Measurements from ENCODE around the gene ELK3. TPM values are rescaled to one million over a fixed set of nuclear protein-coding genes. Genes with fewer than 3 reads are reported as not detected.
A peak's percentile ranks its signal among the peaks of the same experiment; 100 is the strongest.

ELK3 gene
- total RNA-seq, 3 donors from 2014 or later = 13.9 to 28.5 (median 16.5) TPM

DNA sequence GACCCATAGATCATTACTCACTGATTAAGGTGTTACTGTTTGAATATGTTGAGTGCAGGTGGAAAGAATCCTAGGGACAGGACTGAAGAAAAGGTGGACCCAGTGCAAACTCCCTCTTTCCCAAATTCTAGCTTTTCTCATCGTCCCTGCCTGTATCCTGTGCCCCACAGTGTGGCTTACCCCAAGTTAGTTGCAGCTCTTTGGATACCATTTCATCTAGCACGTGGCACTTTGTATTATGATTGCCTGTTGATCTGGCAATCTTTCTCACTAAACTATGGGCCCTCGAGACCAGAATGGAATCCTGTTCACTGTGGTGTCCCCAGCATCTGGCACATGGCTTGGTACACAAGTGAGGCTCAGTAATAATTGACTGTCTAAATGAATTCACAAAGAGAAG, 66.5 kb downstream of the ELK3 start:
- no peak for DNase-seq (ENCODE audit: low spot score in 2 of 2)
- Histone ChIP-seq H3K27me3 (no peaks in the 10 kb centered on the region), H3K27ac (peak overlapping the region in 1 of 2 donors; percentile 27), H3K9me3 (no peaks in the 10 kb centered on the region), H3K4me3 (no peak overlapping the region), H3K4me1 (no peaks in the 10 kb centered on the region), H3K36me3 (no peaks in the 10 kb centered on the region)
- TF ChIP-seq, protein P1, sequence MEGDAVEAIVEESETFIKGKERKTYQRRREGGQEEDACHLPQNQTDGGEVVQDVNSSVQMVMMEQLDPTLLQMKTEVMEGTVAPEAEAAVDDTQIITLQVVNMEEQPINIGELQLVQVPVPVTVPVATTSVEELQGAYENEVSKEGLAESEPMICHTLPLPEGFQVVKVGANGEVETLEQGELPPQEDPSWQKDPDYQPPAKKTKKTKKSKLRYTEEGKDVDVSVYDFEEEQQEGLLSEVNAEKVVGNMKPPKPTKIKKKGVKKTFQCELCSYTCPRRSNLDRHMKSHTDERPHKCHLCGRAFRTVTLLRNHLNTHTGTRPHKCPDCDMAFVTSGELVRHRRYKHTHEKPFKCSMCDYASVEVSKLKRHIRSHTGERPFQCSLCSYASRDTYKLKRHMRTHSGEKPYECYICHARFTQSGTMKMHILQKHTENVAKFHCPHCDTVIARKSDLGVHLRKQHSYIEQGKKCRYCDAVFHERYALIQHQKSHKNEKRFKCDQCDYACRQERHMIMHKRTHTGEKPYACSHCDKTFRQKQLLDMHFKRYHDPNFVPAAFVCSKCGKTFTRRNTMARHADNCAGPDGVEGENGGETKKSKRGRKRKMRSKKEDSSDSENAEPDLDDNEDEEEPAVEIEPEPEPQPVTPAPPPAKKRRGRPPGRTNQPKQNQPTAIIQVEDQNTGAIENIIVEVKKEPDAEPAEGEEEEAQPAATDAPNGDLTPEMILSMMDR (IDR thresholded peaks at IDR 0.05) = no peak
- TF ChIP-seq POLR2AphosphoS5 (IDR thresholded peaks at IDR 0.05) (no peak), POLR2A (IDR thresholded peaks at IDR 0.05) (no peak)
- intact Hi-C loops (cut with DNase I; ENCODE audit: low total_unique reads) = no loop called here

DNA sequence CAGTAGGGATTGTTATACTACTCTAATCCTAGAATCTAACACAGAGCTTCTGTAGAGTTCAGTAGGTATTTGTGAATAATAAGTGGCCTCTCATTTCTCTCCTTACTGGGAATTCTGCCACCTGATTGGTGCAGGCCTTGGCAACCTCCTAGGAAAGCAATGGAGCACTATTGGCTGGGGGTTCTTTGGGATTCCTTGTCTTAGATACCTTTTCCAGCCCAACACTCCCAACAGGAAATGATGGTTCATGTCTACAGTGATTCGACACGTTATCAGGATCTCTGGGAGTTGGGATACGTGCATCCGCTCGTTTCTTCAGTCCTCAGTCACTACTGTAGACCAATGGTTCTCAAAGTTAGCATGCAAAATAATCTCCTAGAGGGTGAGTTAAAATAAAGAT, 67.4 kb downstream of the ELK3 start:
- Histone ChIP-seq H3K4me1 (no peaks in the 10 kb centered on the region), H3K27me3 (no peaks in the 10 kb centered on the region), H3K4me3 (no peak overlapping the region), H3K9me3 (no peaks in the 10 kb centered on the region), H3K27ac (no peak overlapping the region), H3K36me3 (no peaks in the 10 kb centered on the region)
- DNase-seq (ENCODE audit: low spot score in 2 of 2) = no peak
- intact Hi-C loops (cut with DNase I; ENCODE audit: low total_unique reads) = no loop called here
- TF ChIP-seq, protein P1 (IDR thresholded peaks at IDR 0.05) = no peak
- TF ChIP-seq POLR2AphosphoS5 (IDR thresholded peaks at IDR 0.05) (no peak), POLR2A (IDR thresholded peaks at IDR 0.05) (no peak)

DNA sequence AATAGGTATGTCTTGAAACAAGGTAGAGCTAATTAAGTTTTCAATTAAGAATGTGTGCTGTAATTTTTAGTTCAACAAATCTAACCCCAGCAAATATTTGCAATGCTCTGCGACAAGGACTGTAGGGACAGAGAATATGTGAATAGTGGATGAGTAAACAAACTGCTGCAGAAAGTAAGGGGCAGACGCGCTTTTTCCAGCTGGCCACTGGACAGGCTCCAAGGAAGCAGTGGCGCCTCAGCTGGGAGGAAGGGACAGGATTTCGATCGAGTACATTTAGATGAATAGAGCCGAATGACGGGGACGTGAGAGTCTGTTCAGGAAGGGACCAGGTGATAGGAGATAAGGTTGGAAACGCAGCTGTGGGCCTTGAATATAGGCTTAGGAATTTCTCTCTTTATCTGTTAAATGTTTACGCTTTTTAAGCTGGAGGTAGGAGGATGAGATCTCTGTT, 69.3 kb downstream of the ELK3 start:
- no peaks in the 10 kb centered on the region for H3K36me3 ChIP-seq

DNA sequence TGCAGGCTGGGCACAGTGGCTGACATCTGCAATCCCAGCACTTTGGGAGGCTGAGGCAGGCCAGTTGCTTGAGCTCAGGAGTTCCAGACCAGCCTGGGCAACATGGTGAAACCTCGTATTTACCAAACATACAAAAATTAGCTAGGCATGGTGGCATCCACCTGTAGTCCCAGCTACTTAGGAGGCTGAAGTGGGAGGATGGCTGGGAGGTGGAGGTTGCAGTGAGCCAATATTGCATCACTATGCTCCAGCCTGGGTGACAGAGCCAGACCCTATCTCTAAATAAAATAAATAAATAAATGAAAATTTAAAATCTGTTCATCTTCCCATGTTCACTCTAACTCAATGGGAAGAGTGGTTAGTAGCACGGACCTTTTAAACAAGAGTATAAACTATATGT, 71.2 kb downstream of the ELK3 start:
- intact Hi-C loops (cut with DNase I; ENCODE audit: low total_unique reads) = no loop called here
- DNase-seq (ENCODE audit: low spot score in 2 of 2) = no peak
- no peaks in the 10 kb centered on the region for H3K9me3 ChIP-seq
- H3K27me3 ChIP-seq = no peaks in the 10 kb centered on the region
- H3K27ac ChIP-seq = no peak overlapping the region
- no peaks in the 10 kb centered on the region for H3K4me1 ChIP-seq
- no peaks in the 10 kb centered on the region for H3K36me3 ChIP-seq
- TF ChIP-seq POLR2AphosphoS5 (IDR thresholded peaks at IDR 0.05) (no peak), POLR2A (IDR thresholded peaks at IDR 0.05) (no peak)
- TF ChIP-seq, protein P1 (IDR thresholded peaks at IDR 0.05) = no peak
- H3K4me3 ChIP-seq = no peak overlapping the region

More for the DNA sequence above, 69.3 kb downstream of the ELK3 start:
- no peak for DNase-seq (ENCODE audit: low spot score in 2 of 2)
- Histone ChIP-seq H3K9me3 (no peaks in the 10 kb centered on the region), H3K4me1 (no peaks in the 10 kb centered on the region), H3K27me3 (no peaks in the 10 kb centered on the region), H3K27ac (peak overlapping the region; percentile 8 to 36), H3K4me3 (no peak overlapping the region)
- TF ChIP-seq POLR2AphosphoS5 (IDR thresholded peaks at IDR 0.05) (peak in 1 of 3 donors; percentile 30), POLR2A (IDR thresholded peaks at IDR 0.05) (no peak)
- intact Hi-C loops (cut with DNase I; ENCODE audit: low total_unique reads) = no loop called here

DNA sequence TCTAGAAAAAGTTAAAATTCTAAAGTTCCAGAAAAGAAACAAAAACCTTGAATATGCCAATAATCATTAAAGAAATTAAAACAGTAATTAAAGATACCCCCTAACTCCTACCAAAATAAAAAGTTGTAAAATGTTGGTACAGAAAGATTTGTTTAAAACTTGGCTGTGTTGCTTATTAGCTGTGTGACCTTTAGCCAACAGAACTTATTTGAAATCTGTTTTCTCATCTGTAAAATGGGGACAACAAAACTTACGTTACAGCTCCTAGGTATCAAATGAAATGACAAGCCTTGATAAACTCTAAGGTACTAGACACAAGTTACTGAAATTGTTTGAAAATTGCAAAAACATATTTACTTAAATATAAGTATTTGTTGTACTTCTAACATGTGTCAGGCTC, 71.7 kb downstream of the ELK3 start:
- DNase-seq (ENCODE audit: low spot score in 2 of 2) = no peak
- TF ChIP-seq, protein P1 (IDR thresholded peaks at IDR 0.05) = no peak
- no peak for TF ChIP-seq POLR2AphosphoS5 (IDR thresholded peaks at IDR 0.05)
- TF ChIP-seq POLR2A (IDR thresholded peaks at IDR 0.05) = no peak
- Histone ChIP-seq H3K27ac (no peak overlapping the region), H3K4me3 (no peak overlapping the region), H3K9me3 (no peaks in the 10 kb centered on the region), H3K36me3 (no peaks in the 10 kb centered on the region), H3K27me3 (no peaks in the 10 kb centered on the region), H3K4me1 (no peaks in the 10 kb centered on the region)
- intact Hi-C loops (cut with DNase I; ENCODE audit: low total_unique reads) = no loop called here

DNA sequence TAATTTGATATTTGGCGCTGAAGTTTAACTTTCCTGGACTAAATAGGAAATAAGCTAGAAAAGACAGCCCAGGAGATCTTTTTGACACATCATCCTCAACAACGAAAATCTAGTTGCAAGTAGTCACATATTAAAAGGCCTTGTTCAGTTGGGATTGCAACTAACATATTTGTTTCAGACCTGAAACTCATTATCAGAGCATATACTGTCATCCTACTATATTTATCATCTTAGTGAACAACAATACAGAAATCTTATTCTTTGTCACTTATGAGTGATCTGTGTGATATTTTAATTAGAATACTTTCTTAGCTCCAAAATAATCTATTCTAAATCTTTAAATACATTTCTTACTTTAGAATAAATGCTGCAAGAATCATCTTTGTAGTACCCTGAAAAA, 72.1 kb downstream of the ELK3 start:
- Histone ChIP-seq H3K9me3 (no peaks in the 10 kb centered on the region), H3K27ac (no peak overlapping the region), H3K36me3 (no peaks in the 10 kb centered on the region), H3K4me3 (no peak overlapping the region), H3K4me1 (no peaks in the 10 kb centered on the region), H3K27me3 (no peaks in the 10 kb centered on the region)
- no peak for DNase-seq (ENCODE audit: low spot score in 2 of 2)
- intact Hi-C loops (cut with DNase I; ENCODE audit: low total_unique reads) = no loop called here
- TF ChIP-seq POLR2A (IDR thresholded peaks at IDR 0.05) (no peak), POLR2AphosphoS5 (IDR thresholded peaks at IDR 0.05) (no peak)
- TF ChIP-seq, protein P1 (IDR thresholded peaks at IDR 0.05) = no peak
